H9 (cell line): ENCODE data around the gene ALAD. TPM values are rescaled to one million over a fixed set of nuclear protein-coding genes. Genes with fewer than 3 reads are reported as not detected.

Source experiments
- DNase-seq: peaks from one replicate; pipeline ENCODE4 v3.0.0-alpha.2; 2017
- H2AFZ ChIP-seq: one replicate; pipeline ENCODE4 v1.6.1; 2013; ENCODE audit warnings: mild to moderate bottlenecking, low read length, control low read depth, moderate library complexity
- H2AK5ac ChIP-seq: 2 replicates; pipeline ENCODE4 v1.6.1; 2013; ENCODE audit warnings: low read length, control low read depth, mixed read lengths; ENCODE audit not compliant: insufficient read length
- H2BK120ac ChIP-seq: one replicate; pipeline ENCODE4 v1.6.1; 2013; ENCODE audit warnings: low read depth, mild to moderate bottlenecking, low read length, control low read depth, inconsistent platforms; ENCODE audit not compliant: poor library complexity, severe bottlenecking
- H2BK12ac ChIP-seq: 2 replicates; pipeline ENCODE4 v1.6.1; 2013; ENCODE audit warnings: low read length, control low read depth, mixed read lengths, low read depth; ENCODE audit not compliant: insufficient read length
- H2BK15ac ChIP-seq: 2 replicates; pipeline ENCODE4 v1.6.1; 2013; ENCODE audit warnings: low read depth, low read length, control low read depth
- H2BK20ac ChIP-seq: one replicate; pipeline ENCODE4 v1.6.1; 2013; ENCODE audit warnings: low read depth, mild to moderate bottlenecking, low read length, control low read depth, inconsistent platforms; ENCODE audit not compliant: poor library complexity, severe bottlenecking
- H2BK5ac ChIP-seq: 2 replicates; pipeline ENCODE4 v1.6.1; 2013; ENCODE audit warnings: low read length, control low read depth, mixed read lengths; ENCODE audit not compliant: insufficient read length
- H3K14ac ChIP-seq: 2 replicates; pipeline ENCODE4 v1.6.1; 2013; ENCODE audit warnings: low read length, control low read depth; ENCODE audit not compliant: insufficient read depth
- H3K18ac ChIP-seq: 2 replicates; pipeline ENCODE4 v1.6.1; 2013; ENCODE audit warnings: low read depth, mild to moderate bottlenecking, mixed read lengths, low read length, control low read depth; ENCODE audit not compliant: insufficient read length
- H3K23ac ChIP-seq: 2 replicates; pipeline ENCODE4 v1.6.1; 2013; ENCODE audit warnings: low read length, control low read depth, mixed read lengths, low read depth; ENCODE audit not compliant: insufficient read length
- H3K23me2 ChIP-seq: 2 replicates; pipeline ENCODE4 v1.6.1; 2013; ENCODE audit warnings: low read depth, mild to moderate bottlenecking, mixed read lengths, low read length, control low read depth; ENCODE audit not compliant: insufficient read length, poor library complexity, severe bottlenecking
- H3K27ac ChIP-seq: 2 replicates; pipeline ENCODE4 v1.5.1; 2013; ENCODE audit warnings: low read length, control low read depth, mixed read lengths, low read depth; ENCODE audit not compliant: insufficient read length
- H3K27me3 ChIP-seq: 2 replicates; pipeline ENCODE4 v1.6.1; 2013; ENCODE audit warnings: low read length, control low read depth, inconsistent platforms; ENCODE audit not compliant: insufficient read depth
- H3K4ac ChIP-seq: 2 replicates; pipeline ENCODE4 v1.6.1; 2013; ENCODE audit warnings: low read depth, mild to moderate bottlenecking, control low read depth, inconsistent platforms, low read length, moderate library complexity
- H3K4me1 ChIP-seq: 2 replicates; pipeline ENCODE4 v1.6.1; 2013; ENCODE audit warnings: low read length, control low read depth, inconsistent platforms; ENCODE audit not compliant: insufficient read depth
- H3K4me2 ChIP-seq: 2 replicates; pipeline ENCODE4 v1.6.1; 2013; ENCODE audit warnings: low read length, control low read depth, mixed read lengths; ENCODE audit not compliant: insufficient read length, insufficient read depth
- H3K56ac ChIP-seq: 2 replicates; pipeline ENCODE4 v1.6.1; 2013; ENCODE audit warnings: low read depth, mild to moderate bottlenecking, mixed read lengths, low read length, control low read depth; ENCODE audit not compliant: insufficient read length
- H3K79me1 ChIP-seq: 2 replicates; pipeline ENCODE4 v1.6.1; 2013; ENCODE audit warnings: low read depth, mild to moderate bottlenecking, moderate library complexity, low read length, control low read depth, inconsistent platforms; ENCODE audit not compliant: insufficient read depth, poor library complexity, severe bottlenecking
- H3K79me2 ChIP-seq: 2 replicates; pipeline ENCODE4 v1.6.1; 2013; ENCODE audit warnings: low read length, control low read depth, inconsistent platforms; ENCODE audit not compliant: insufficient read depth
- H3K9ac ChIP-seq: 2 replicates; pipeline ENCODE4 v1.6.1; 2013; ENCODE audit warnings: low read length, control low read depth, mixed read lengths; ENCODE audit not compliant: insufficient read length; ENCODE audit errors: extremely low read depth
- H3K9me3 ChIP-seq: one replicate; pipeline ENCODE4 v1.6.1; 2013; ENCODE audit warnings: low read depth, low read length, inconsistent platforms; ENCODE audit not compliant: control insufficient read depth
- H3T11ph ChIP-seq: one replicate; pipeline ENCODE4 v1.6.1; 2013; ENCODE audit warnings: mild to moderate bottlenecking, low read length, control low read depth, inconsistent platforms
- H4K20me1 ChIP-seq: one replicate; pipeline ENCODE4 v1.6.1; 2013; ENCODE audit not compliant: control insufficient read depth, insufficient read length, insufficient read depth
- H4K5ac ChIP-seq: 2 replicates; pipeline ENCODE4 v1.6.1; 2013; ENCODE audit warnings: low read depth, mild to moderate bottlenecking, mixed read lengths, low read length, control low read depth; ENCODE audit not compliant: insufficient read length
- H4K8ac ChIP-seq: replicated peaks from 2 replicates; pipeline ENCODE4 v1.6.1; 2013; ENCODE audit warnings: low read length, control low read depth, mixed read lengths, low read depth; ENCODE audit not compliant: insufficient read length
- H4K91ac ChIP-seq: 2 replicates; pipeline ENCODE4 v1.6.1; 2013; ENCODE audit warnings: low read depth, mild to moderate bottlenecking, moderate library complexity, mixed read lengths, low read length, control low read depth; ENCODE audit not compliant: insufficient read length
- H3K27ac Mint-ChIP-seq, 3 experiments: 2 replicates in 2 of 3; 3 replicates in 1 of 3; pipeline ENCODE4 v1.8.0; 2020 to 2021; ENCODE audit warnings: mixed read lengths in 3 of 3, mild to moderate bottlenecking in 1 of 3, moderate library complexity in 1 of 3
- H3K27me3 Mint-ChIP-seq: 2 replicates; pipeline ENCODE4 v1.8.0; 2021; ENCODE audit warnings: low read depth, mild to moderate bottlenecking, moderate library complexity, mixed read lengths
- H3K36me3 Mint-ChIP-seq, 3 experiments: 2 replicates in 2 of 3; 3 replicates in 1 of 3; pipeline ENCODE4 v1.8.0; 2020 to 2021; ENCODE audit warnings: low read depth in 3 of 3, mixed read lengths in 3 of 3; ENCODE audit not compliant: insufficient read depth in 1 of 3
- H3K4me1 Mint-ChIP-seq, 2 experiments: 2 replicates each; pipeline ENCODE4 v1.8.0; 2020; ENCODE audit warnings: mixed read lengths in 2 of 2
- H3K4me3 Mint-ChIP-seq, 2 experiments: 2 replicates in 1 of 2; 3 replicates in 1 of 2; pipeline ENCODE4 v1.8.0; 2020 to 2021; ENCODE audit warnings: mild to moderate bottlenecking in 2 of 2, mixed read lengths in 2 of 2, moderate library complexity in 1 of 2
- H3K9me3 Mint-ChIP-seq, 2 experiments: 2 replicates in 1 of 2; 3 replicates in 1 of 2; pipeline ENCODE4 v1.8.0; 2020; ENCODE audit warnings: mild to moderate bottlenecking in 2 of 2, mixed read lengths in 2 of 2, moderate library complexity in 1 of 2
- CTCF ChIP-seq: fragments of 200-600 bp; sonication (generic); conservative IDR thresholded peaks from 3 replicates; pipeline ENCODE4 v1.8.0; 2021; ENCODE audit warnings: antibody characterized with exemption, mild to moderate bottlenecking
- WGBS: extraction: QIAGEN DNeasy Blood & Tissue Kit; methylation state at CpG from one replicate; pipeline ENCODE4 v1.1.7; 2013; ENCODE audit warnings: missing lambda C conversion rate, low lambda C conversion rate, mixed read lengths; ENCODE audit not compliant: insufficient read length; ENCODE audit errors: extremely low coverage; 5-methylcytosine and 5-hydroxymethylcytosine counted together
- total RNA-seq: library from RNA; stranded (reverse); gene quantifications from 2 replicates; pipeline ENCODE4 v1.2.1, GENCODE V29; 2021

The ALAD gene
- total RNA-seq, 1 experiment from 2014 or later, result 13.2 TPM

GRCh38 chr9:113388833-113389232 lies 12.3 kb downstream of the ALAD start:
- Histone ChIP-seq H3K14ac (no peak overlapping the region), H4K91ac (no peak overlapping the region), H2BK20ac (no peak overlapping the region), H3K23ac (no peak overlapping the region), H4K8ac (no peak overlapping the region), H3K27ac (no peak overlapping the region), H3K4me2 (no peak overlapping the region), H2BK12ac (no peak overlapping the region), H3T11ph (no peak overlapping the region), H3K27me3 (no peaks in the 10 kb centered on the region), H2BK120ac (no peak overlapping the region), H3K23me2 (no peaks in the 10 kb centered on the region), H3K9me3 (no peaks in the 10 kb centered on the region), H3K4ac (no peak overlapping the region), H3K79me1 (no peaks in the 10 kb centered on the region), H3K79me2 (no peaks in the 10 kb centered on the region), H2AFZ (no peak overlapping the region), H3K4me1 (no peaks in the 10 kb centered on the region), H3K18ac (no peak overlapping the region), H3K56ac (no peak overlapping the region), H2AK5ac (no peak overlapping the region), H2BK15ac (no peak overlapping the region), H4K5ac (no peak overlapping the region), H4K20me1 (no peaks in the 10 kb centered on the region), H2BK5ac (no peak overlapping the region), H3K9ac (no peak overlapping the region)
- no peaks in the 10 kb centered on the region for H3K27me3 Mint-ChIP-seq
- no peak overlapping the region; a peak in 1 of 7 replicates for H3K27ac Mint-ChIP-seq
- no peak for TF ChIP-seq CTCF
- peaks cover 3 to 47% (median 35%) of the 10 kb centered on the region in 3 experiments; a peak in 5 of 7 replicates for H3K36me3 Mint-ChIP-seq
- H3K9me3 Mint-ChIP-seq, result no peaks in the 10 kb centered on the region
- no peak for DNase-seq
- no CpG with 5 or more reads among the region's 13 CpGs for WGBS
- H3K4me1 Mint-ChIP-seq, result no peaks in the 10 kb centered on the region
- H3K4me3 Mint-ChIP-seq, result no peak overlapping the region
